Hepatocyte (in vitro differentiated cells): ENCODE results near the gene KLHL42.

Experiments used
- EZH2 ChIP-seq: fragments of 200-600 bp; sonication (generic); IDR thresholded peaks from 2 replicates; pipeline ENCODE4 v1.6.1; 2016; ENCODE audit warnings: antibody characterized with exemption, mild to moderate bottlenecking, borderline replicate concordance
- EZH2phosphoT487 ChIP-seq: fragments of 200-600 bp; sonication (generic); IDR thresholded peaks from one replicate; pipeline ENCODE4 v1.6.1; 2018; ENCODE audit warnings: antibody characterized with exemption, mild to moderate bottlenecking, low read depth, moderate library complexity; ENCODE audit not compliant: unreplicated experiment, severe bottlenecking
- TF ChIP-seq, protein P1 (sequence below): fragments of 200-600 bp; sonication (generic); IDR thresholded peaks from 2 replicates; pipeline ENCODE4 v1.5.1; 2016; ENCODE audit warnings: antibody characterized with exemption, mild to moderate bottlenecking; ENCODE audit not compliant: poor library complexity

GRCh38 chr12:27762757-27763156 lies 17.3 kb upstream of the KLHL42 start:
- no peak for TF ChIP-seq EZH2phosphoT487
- TF ChIP-seq, protein P1, sequence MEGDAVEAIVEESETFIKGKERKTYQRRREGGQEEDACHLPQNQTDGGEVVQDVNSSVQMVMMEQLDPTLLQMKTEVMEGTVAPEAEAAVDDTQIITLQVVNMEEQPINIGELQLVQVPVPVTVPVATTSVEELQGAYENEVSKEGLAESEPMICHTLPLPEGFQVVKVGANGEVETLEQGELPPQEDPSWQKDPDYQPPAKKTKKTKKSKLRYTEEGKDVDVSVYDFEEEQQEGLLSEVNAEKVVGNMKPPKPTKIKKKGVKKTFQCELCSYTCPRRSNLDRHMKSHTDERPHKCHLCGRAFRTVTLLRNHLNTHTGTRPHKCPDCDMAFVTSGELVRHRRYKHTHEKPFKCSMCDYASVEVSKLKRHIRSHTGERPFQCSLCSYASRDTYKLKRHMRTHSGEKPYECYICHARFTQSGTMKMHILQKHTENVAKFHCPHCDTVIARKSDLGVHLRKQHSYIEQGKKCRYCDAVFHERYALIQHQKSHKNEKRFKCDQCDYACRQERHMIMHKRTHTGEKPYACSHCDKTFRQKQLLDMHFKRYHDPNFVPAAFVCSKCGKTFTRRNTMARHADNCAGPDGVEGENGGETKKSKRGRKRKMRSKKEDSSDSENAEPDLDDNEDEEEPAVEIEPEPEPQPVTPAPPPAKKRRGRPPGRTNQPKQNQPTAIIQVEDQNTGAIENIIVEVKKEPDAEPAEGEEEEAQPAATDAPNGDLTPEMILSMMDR: no peak
- no peak for TF ChIP-seq EZH2
